Choroid plexus epithelial cell (primary cell): ENCODE measurements around the gene TBCD.

Experiments
- DNase-seq: peaks from one replicate; pipeline ENCODE4 v3.0.0-alpha.2; 2010; ENCODE audit warnings: low read depth
- H3K4me3 ChIP-seq: 2 replicates; pipeline ENCODE4 v1.5.1; 2011; ENCODE audit warnings: low read depth, mild to moderate bottlenecking, control low read depth, low read length, moderate library complexity
- TF ChIP-seq, protein P1 (sequence below): conservative IDR thresholded peaks from 2 replicates; pipeline ENCODE4 v1.5.1; 2011; ENCODE audit warnings: low read depth, mild to moderate bottlenecking, control low read depth, inconsistent platforms, low read length, moderate library complexity

The TBCD gene

DNA sequence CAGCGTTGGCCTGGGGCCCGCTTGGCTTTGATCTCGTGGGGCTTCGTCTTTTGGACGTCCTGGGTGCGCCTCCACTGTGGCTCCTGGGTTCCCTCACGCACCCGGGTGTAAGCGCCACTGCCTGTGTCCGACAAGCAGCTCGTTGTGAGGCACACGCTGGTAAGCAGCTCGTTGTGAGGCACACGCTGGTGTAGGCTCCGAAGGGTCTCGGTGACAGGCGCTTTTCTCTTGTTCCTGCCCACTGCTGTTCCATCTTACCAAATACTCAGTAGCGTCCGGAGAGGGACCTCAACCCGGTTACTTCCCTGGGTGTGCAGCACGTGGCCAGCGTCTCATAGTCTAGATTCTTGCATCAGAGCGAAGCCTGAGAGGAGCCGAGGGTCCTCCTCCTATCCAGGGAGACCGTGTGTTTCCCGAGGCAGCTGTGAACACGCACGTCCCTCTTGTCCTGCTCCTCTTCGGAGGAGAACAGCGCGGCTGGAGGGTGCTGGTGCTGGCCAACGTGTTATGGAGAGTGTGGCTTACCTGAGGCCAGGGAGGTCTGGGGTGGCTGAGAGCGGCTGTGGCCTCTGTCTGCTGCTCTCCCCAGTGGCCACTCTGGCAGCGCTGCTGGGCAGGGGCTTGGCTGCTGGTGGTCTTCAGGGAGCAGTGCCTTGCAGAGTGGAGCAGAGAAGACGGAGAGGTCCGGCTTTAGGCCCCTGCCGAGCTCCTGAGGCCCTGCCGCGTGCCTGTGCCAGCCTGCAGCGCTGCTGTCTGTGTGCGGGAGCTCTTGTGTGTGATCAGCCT is 120.1 kb downstream of the TBCD start:
- TF ChIP-seq, protein P1, sequence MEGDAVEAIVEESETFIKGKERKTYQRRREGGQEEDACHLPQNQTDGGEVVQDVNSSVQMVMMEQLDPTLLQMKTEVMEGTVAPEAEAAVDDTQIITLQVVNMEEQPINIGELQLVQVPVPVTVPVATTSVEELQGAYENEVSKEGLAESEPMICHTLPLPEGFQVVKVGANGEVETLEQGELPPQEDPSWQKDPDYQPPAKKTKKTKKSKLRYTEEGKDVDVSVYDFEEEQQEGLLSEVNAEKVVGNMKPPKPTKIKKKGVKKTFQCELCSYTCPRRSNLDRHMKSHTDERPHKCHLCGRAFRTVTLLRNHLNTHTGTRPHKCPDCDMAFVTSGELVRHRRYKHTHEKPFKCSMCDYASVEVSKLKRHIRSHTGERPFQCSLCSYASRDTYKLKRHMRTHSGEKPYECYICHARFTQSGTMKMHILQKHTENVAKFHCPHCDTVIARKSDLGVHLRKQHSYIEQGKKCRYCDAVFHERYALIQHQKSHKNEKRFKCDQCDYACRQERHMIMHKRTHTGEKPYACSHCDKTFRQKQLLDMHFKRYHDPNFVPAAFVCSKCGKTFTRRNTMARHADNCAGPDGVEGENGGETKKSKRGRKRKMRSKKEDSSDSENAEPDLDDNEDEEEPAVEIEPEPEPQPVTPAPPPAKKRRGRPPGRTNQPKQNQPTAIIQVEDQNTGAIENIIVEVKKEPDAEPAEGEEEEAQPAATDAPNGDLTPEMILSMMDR = no peak
- no peak for DNase-seq
- H3K4me3 ChIP-seq = no peak overlapping the region

DNA sequence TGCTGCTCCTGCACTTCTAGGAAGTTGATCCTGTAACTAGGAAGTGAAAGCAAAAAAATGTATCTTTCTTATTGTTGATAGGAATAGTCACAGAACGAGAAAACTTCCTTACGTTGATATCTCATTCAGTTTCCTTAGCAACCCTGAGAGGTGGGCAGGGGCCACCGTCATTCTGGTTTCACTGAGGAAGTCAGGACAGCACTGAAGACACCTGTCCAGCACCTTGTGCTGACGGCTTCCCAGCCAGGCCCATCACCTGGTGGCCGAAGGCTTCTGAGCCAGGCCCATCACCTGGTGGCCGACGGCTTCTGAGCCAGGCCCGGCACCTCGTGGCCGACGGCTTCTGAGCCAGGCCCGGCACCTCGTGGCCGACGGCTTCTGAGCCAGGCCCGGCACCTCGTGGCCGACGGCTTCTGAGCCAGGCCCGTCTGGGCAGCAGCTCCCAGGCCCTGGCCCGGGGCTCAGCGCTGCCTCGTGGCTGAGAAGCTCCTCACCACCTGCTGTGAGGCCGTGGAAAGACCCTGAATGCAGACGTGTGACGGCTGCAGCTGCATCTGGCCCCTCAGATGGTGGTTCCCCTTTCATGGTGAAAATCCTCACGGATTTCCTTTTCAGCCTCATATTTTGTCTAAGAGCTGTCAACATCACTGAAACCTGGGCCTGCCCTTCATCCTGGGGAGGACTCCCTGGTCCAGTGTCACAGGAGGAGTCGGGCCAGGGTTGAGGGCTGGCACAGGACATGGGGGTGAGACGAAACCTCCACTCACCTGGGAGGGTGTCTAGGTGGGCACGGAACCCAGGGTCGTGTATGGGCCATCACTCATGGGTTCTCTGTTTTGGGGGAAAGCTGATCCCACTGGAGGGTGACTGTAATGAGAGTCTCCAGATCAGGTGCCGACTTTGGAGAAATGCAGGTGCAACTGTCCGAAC is 121.0 kb downstream of the TBCD start:
- TF ChIP-seq, protein P1 = no peak
- no peak overlapping the region for H3K4me3 ChIP-seq
- no peak for DNase-seq

DNA sequence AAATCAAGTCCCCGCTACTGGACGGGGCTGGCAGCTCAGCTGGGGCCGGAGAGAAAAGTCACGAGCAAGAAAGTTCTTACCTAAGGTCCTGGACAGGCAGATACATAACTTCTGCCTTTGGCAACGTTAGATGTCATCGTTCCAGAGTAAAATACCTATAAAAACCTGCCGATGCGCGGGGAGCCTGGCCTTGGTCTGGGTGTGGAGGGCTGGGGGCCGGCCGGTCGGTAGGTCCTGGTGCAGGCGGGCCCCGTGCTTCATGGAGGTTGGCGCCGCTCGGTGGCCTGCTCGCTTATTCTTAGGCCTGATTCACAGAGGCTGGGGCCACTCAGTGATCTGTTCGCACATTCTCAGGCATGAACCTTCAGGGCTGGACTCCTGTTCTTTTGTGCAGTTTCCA is 121.7 kb downstream of the TBCD start:
- TF ChIP-seq, protein P1 = no peak
- DNase-seq = no peak
- no peak overlapping the region for H3K4me3 ChIP-seq

DNA sequence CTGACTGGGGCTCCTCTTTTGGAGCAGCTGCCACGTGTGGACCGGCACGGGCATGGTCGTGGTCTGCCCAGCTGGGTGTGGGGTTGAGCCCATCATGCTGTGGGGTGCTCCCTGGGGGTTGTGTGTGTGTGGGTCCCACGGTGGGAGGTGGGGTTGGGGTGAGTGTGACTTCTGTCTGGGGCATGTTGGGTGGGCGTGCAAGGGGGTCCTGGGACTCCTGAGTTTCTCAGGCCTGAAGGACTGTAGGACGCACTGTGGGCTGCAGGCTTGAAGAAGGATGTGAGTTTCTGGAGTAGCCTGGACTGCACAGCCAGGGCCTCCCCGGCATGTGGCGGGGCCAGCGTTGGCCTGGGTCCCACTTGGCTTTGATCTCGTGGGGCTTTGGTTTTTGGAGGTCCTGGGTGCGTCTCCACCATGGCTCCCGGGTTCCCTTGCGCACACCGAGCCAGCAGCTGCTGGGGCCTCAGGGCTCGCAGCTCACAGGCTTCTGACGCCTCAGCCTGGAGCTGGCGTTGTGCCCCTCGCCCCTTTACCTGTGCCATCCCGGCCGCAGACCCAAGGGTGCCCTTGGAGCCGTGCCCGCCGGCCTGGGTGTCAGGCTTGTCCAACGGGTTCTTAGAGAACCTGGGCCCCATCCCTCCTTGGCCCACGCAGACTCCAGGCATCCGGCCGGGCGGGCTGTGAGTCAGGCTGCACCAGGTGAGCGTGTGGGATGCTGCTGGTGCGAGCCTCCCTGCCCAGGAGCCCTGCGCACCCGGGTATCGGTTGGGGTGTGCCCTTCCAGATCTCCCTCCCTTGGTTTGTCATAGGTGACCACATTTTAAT is 122.4 kb downstream of the TBCD start:
- no peak overlapping the region for H3K4me3 ChIP-seq
- DNase-seq = no peak

DNA sequence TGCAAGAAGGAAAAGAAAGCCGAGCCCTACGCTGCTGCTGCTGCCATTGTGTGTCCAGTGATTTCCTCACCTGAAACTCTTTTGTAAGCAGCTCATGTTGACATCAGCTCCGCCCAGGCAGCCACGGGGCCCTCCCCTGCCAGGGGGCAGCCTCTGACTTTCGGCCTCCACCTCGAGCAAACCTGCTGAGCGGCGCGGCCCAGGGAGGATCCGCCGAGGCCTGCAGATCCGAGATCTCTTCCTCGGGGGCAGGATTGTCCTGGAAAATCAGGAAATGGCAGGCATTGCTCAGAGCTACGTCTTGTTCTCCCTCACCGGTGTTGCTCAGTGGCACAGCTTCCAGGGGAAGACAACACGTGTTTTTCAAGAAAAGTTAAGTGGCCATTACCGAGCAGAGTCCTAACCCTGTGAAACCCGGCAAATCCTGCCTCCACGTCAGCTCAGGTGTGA is 123.6 kb downstream of the TBCD start:
- no peak for DNase-seq
- TF ChIP-seq, protein P1 = no peak
- H3K4me3 ChIP-seq = no peak overlapping the region

More for the DNA sequence above, 122.4 kb downstream of the TBCD start:
- TF ChIP-seq, protein P1 = no peak

DNA sequence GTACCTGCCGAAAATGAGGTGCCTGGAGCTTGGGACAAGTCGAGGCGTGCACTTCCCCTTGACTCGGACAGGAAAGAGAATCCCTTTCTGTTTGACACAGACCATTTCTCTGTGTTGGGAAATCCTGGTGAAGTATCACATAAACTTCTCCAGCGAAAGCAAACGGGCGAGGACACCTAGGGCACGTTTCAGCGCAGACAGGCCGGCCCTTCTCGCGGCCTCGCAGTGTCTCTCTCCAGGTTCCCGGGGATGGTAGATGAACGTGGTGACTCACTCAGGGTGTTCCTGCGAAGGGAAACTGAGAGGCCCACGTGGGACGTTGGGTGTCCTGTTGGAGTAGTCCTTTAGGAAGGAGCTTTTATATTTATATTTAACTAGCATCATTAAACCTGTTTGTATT is 124.3 kb downstream of the TBCD start:
- TF ChIP-seq, protein P1 = no peak
- no peak overlapping the region for H3K4me3 ChIP-seq
- peak; percentile 69 for DNase-seq
